ENCODE data around the gene GNAO1.

The GNAO1 gene

GRCh38 chr16:56191156-56191815 is at the start of gene GNAO1:
GNAO1 (plus strand) TSS chr16:56191489; CDS start chr16:56192236, 747 bp downstream.
- no peak for DNase-seq (ENCODE audit: low spot score)

- no peak for DNase-seq (ENCODE audit: low spot score)
These were observed 47.6 kb upstream of the GNAO1 start for GRCh38 chr16:56143666-56144065.

GRCh38 chr16:56145369-56145768 is 45.9 kb upstream of the GNAO1 start:
- no peak for DNase-seq (ENCODE audit: low spot score)

GRCh38 chr16:56151621-56152020 is 39.7 kb upstream of the GNAO1 start:
- DNase-seq (ENCODE audit: low spot score): no peak

- DNase-seq (ENCODE audit: low spot score): no peak
These were observed 29.6 kb upstream of the GNAO1 start for GRCh38 chr16:56161658-56162057.

GRCh38 chr16:56163089-56163488 is 28.2 kb upstream of the GNAO1 start:
- no peak for DNase-seq (ENCODE audit: low spot score)

GRCh38 chr16:56163938-56164337 is 27.4 kb upstream of the GNAO1 start:
- DNase-seq (ENCODE audit: low spot score): no peak

GRCh38 chr16:56164636-56165035 is 26.7 kb upstream of the GNAO1 start:
- no peak for DNase-seq (ENCODE audit: low spot score)

GRCh38 chr16:56174411-56174810 is 16.9 kb upstream of the GNAO1 start:
- DNase-seq (ENCODE audit: low spot score): no peak

GRCh38 chr16:56181401-56181800 is 9.9 kb upstream of the GNAO1 start:
- DNase-seq (ENCODE audit: low spot score): no peak

- DNase-seq (ENCODE audit: low spot score): no peak
These were observed 8.0 kb upstream of the GNAO1 start for GRCh38 chr16:56183266-56183665.

- DNase-seq (ENCODE audit: low spot score): no peak
These were observed 1.1 kb upstream of the GNAO1 start for GRCh38 chr16:56190048-56190676.

- DNase-seq (ENCODE audit: low spot score): no peak
These were observed 573 bp upstream of the GNAO1 start for GRCh38 chr16:56190677-56191155.

GRCh38 chr16:56191835-56192634 is 746 bp downstream of the GNAO1 start:
- DNase-seq (ENCODE audit: low spot score): no peak

GRCh38 chr16:56192635-56192945 is 1.3 kb downstream of the GNAO1 start:
- DNase-seq (ENCODE audit: low spot score): no peak

GRCh38 chr16:56192986-56193945 is 2.0 kb downstream of the GNAO1 start:
- DNase-seq (ENCODE audit: low spot score): no peak

- DNase-seq (ENCODE audit: low spot score): no peak
These were observed 2.9 kb downstream of the GNAO1 start for GRCh38 chr16:56193951-56194726.

- DNase-seq (ENCODE audit: low spot score): no peak
These were observed 3.9 kb downstream of the GNAO1 start for GRCh38 chr16:56195151-56195550.

GRCh38 chr16:56196381-56196780 is 5.1 kb downstream of the GNAO1 start:
- no peak for DNase-seq (ENCODE audit: low spot score)

GRCh38 chr16:56197192-56197992 is 6.1 kb downstream of the GNAO1 start:
- DNase-seq (ENCODE audit: low spot score): no peak
